Measurements from ENCODE around the gene SLC22A23.

DNA sequence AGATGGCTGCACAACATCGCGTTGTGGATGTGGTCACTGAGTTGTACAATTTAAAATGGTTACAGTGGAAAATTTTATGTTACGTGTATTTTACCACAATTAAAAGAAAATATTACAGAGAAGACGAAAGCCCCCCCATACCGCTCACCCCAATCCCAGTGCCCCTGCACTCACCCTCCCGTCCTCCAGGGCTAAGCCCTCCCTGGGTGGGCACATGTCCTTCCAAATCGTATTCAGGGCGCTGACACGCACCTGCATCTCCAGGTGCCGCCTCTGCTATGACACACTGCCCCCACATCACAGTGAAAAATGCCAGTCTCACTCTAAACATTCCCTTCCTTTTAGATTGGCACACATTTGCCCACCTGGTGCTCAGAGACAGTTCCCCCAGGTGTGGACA lies 148.7 kb downstream of the SLC22A23 start:
- TF ChIP-seq EZH2 (IDR thresholded peaks at IDR 0.05; ENCODE audit: low read length, unreplicated experiment) = no peak
- TF ChIP-seq, protein P1, sequence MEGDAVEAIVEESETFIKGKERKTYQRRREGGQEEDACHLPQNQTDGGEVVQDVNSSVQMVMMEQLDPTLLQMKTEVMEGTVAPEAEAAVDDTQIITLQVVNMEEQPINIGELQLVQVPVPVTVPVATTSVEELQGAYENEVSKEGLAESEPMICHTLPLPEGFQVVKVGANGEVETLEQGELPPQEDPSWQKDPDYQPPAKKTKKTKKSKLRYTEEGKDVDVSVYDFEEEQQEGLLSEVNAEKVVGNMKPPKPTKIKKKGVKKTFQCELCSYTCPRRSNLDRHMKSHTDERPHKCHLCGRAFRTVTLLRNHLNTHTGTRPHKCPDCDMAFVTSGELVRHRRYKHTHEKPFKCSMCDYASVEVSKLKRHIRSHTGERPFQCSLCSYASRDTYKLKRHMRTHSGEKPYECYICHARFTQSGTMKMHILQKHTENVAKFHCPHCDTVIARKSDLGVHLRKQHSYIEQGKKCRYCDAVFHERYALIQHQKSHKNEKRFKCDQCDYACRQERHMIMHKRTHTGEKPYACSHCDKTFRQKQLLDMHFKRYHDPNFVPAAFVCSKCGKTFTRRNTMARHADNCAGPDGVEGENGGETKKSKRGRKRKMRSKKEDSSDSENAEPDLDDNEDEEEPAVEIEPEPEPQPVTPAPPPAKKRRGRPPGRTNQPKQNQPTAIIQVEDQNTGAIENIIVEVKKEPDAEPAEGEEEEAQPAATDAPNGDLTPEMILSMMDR (conservative IDR thresholded peaks at IDR 0.05; ENCODE audit: low read depth, low read length) = no peak
- TF ChIP-seq EZH2phosphoT487 (IDR thresholded peaks at IDR 0.05; ENCODE audit: borderline replicate concordance, low read length) = no peak

Measured in PC-3 (cell line).